Measurements from ENCODE around the gene CR1L. TPM values are rescaled to one million over a fixed set of nuclear protein-coding genes. Genes with fewer than 3 reads are reported as not detected.
"Not testable (repeated sequence)": the region's sequence is repeated elsewhere in the genome, so short reads cannot be mapped to it uniquely, and the experiment has no call there.

Gene CR1L
- total RNA-seq, 4 donors from 2014 or later = 0.22 TPM; not detected in 3

- no peak for DNase-seq
- intact Hi-C loops (cut with DNase I) = no loop called here
- Histone ChIP-seq H3K27ac (no peak overlapping the region), H3K36me3 (no peaks in the 10 kb centered on the region), H3K9me3 (no peaks in the 10 kb centered on the region), H3K4me3 (replicated peaks in 1 of 3) (no peak overlapping the region), H3K4me1 (peaks cover 0 to 7% of the 10 kb centered on the region in 2 donors), H3K27me3 (no peaks in the 10 kb centered on the region)
- WGBS, 2 donors = 84% methylated on average over 6 of the region's 6 CpGs
- TF ChIP-seq CTCF (IDR thresholded peaks at IDR 0.05) = no peak
- no peak for TF ChIP-seq POLR2A (IDR thresholded peaks at IDR 0.05)
Measured at GRCh38 chr1:207673399-207673798, 28.5 kb downstream of the CR1L start.

- intact Hi-C loops (cut with DNase I) = no loop called here
- no peaks in the 10 kb centered on the region for H3K4me1 ChIP-seq
- H3K4me3 ChIP-seq (replicated peaks in 1 of 3) = no peak overlapping the region
- DNase-seq = no peak
- no peak overlapping the region for H3K27ac ChIP-seq
- no peaks in the 10 kb centered on the region for H3K27me3 ChIP-seq
- WGBS, 2 donors = 74 to 86% methylated on average over 4 of the region's 4 CpGs
- TF ChIP-seq CTCF (IDR thresholded peaks at IDR 0.05) (no peak), POLR2A (IDR thresholded peaks at IDR 0.05) (no peak)
- H3K9me3 ChIP-seq = no peaks in the 10 kb centered on the region
- H3K36me3 ChIP-seq = no peaks in the 10 kb centered on the region
Measured at GRCh38 chr1:207676153-207676552, 31.2 kb downstream of the CR1L start.

- H3K4me1 ChIP-seq; H3K4me3 ChIP-seq (replicated peaks in 1 of 3); intact Hi-C loops (cut with DNase I); H3K27ac ChIP-seq; H3K36me3 ChIP-seq; DNase-seq; H3K27me3 ChIP-seq; H3K9me3 ChIP-seq: not testable (repeated sequence)
- 84 to 92% methylated on average over 6 of the region's 6 CpGs for WGBS, 2 donors
Measured at GRCh38 chr1:207680590-207681388, 35.9 kb downstream of the CR1L start.

DNA sequence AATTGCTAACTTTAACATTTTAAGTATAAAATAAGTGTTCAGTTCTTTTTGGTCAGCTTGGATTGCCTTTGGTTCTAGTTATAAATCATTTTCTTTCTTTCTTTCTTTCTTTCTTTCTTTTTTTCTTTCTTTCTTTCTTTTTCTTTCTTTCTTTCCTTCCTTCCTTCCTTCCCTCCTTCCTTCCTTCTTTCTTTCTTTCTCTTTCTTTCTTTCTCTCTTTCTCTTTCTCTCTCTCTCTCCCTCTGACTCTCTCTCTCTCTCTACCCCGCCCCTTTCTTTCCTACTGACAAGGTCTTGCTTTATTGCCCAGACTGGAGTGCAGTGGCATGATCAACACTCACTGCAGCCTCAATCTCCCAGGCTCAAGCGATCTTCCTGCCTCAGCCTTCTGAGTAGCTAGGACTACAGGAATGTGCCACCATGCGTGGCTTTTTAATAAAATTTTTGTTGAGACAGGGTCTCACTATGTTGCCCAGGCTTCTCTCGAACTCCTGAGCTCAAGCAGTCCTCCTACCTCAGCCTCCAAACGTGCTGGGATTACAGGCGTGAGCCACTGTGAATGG, 38.0 kb downstream of the CR1L start:
- intact Hi-C loops (cut with DNase I); DNase-seq; H3K27ac ChIP-seq; H3K4me1 ChIP-seq; H3K4me3 ChIP-seq (replicated peaks in 1 of 3); H3K36me3 ChIP-seq; H3K9me3 ChIP-seq; H3K27me3 ChIP-seq: not testable (repeated sequence)
- 89 to 90% methylated on average over 6 of the region's 6 CpGs for WGBS, 2 donors

DNA sequence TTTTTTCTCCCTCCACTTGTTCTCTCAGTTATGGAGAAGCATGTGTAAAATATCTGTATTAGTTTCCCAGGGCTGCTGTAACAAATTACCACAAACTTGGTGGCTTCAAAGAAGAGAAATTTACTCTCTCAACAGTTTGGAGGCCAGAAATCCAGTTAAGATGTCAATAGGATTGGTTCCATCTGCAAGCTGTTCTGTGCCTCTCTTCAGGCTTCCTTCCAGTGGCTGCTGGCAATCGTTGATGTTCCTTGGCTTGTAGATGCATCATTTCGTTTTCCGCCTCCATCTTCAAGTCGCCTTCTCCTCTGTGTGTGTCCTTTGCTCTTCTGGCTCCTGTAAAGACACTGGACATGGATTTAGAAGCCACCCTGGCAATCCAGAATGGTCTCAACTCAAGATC, 45.6 kb downstream of the CR1L start:
- H3K36me3 ChIP-seq; H3K4me1 ChIP-seq; H3K27ac ChIP-seq; intact Hi-C loops (cut with DNase I); H3K27me3 ChIP-seq; H3K4me3 ChIP-seq (replicated peaks in 1 of 3); DNase-seq; H3K9me3 ChIP-seq: not testable (repeated sequence)
- WGBS, 2 donors = 92 to 98% methylated on average over 4 of the region's 4 CpGs

- no peaks in the 10 kb centered on the region for H3K36me3 ChIP-seq
- TF ChIP-seq POLR2A (IDR thresholded peaks at IDR 0.05) = no peak
- no peak for TF ChIP-seq CTCF (IDR thresholded peaks at IDR 0.05)
- H3K27ac ChIP-seq = no peak overlapping the region
- H3K4me3 ChIP-seq (replicated peaks in 1 of 3) = no peak overlapping the region
- intact Hi-C loops (cut with DNase I) = no loop called here
- H3K27me3 ChIP-seq = no peaks in the 10 kb centered on the region
- H3K4me1 ChIP-seq = no peaks in the 10 kb centered on the region
- no peaks in the 10 kb centered on the region for H3K9me3 ChIP-seq
- DNase-seq = no peak
Measured at GRCh38 chr1:207691010-207691409, 46.1 kb downstream of the CR1L start.
